Myocyte (in vitro differentiated cells): ENCODE results near the gene EEPD1. TPM values are rescaled to one million over a fixed set of nuclear protein-coding genes. Genes with fewer than 3 reads are reported as not detected.
"Not testable (repeated sequence)": the region's sequence is repeated elsewhere in the genome, so short reads cannot be mapped to it uniquely, and the experiment has no call there.

Experiments used
- DNase-seq: peaks from one replicate; pipeline ENCODE4 v3.0.0-alpha.2; 2012; ENCODE audit warnings: low read depth
- polyA plus RNA-seq: library from polyadenylated mRNA; unstranded; fragments of >200 nt; gene quantifications from one replicate; pipeline ENCODE4 v1.2.1, GENCODE V29; 2012; ENCODE audit warnings: missing spikeins
- total RNA-seq: library from RNA; depleted of rRNA; stranded (reverse); fragments of >200 nt; gene quantifications from 2 replicates; pipeline ENCODE4 v1.2.3, GENCODE V29; 2014

EEPD1 gene
- 4.3 and 5.6 TPM in 2 replicates for total RNA-seq
- 11.0 TPM for polyA plus RNA-seq

DNA sequence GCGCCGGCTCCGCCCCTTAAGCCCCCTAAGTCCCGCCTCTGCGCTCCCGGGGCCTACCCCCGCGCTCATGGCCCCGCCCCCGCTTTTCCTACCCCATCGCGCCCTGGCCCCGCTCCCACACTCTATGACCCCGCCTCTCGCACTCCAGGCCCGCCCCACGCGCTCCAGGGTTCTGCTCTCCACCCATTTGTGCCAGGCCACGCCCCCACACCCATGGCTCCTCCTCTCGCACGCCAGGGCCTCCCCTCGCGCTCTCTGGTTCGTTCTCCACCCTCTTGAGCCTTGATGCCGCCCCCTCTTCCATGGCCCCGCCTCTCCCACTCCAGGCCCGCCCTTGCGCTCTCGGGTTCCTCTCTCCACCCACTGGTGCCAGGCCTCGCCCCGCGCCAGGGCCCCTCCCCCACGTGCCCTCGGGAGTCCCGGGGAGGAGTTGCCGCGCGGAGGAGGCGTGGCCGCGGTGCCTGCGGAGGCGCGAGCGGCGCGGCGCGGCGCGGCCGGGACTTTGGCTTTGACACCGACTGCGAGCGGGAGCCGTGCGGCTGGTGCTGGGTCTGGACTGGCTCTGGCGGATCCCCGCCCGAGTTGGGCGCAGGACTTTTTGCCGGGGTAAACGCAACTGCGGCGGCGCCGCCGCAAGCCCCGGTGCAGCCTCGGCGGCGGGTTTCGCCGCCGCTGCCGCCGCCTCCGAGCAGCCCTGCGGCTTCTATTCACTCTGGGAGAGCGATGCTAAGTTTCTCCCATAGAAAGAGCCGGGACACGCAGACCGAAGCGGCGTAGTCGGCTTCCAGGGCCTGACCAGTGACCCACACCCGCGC, at the start of gene EEPD1:
Gene EEPD1 (plus strand): TSS at position 499 of the 815 bp plus-strand sequence. CDS start 1,071 bp downstream, outside the sequence.
- DNase-seq = peak; percentile 100

DNA sequence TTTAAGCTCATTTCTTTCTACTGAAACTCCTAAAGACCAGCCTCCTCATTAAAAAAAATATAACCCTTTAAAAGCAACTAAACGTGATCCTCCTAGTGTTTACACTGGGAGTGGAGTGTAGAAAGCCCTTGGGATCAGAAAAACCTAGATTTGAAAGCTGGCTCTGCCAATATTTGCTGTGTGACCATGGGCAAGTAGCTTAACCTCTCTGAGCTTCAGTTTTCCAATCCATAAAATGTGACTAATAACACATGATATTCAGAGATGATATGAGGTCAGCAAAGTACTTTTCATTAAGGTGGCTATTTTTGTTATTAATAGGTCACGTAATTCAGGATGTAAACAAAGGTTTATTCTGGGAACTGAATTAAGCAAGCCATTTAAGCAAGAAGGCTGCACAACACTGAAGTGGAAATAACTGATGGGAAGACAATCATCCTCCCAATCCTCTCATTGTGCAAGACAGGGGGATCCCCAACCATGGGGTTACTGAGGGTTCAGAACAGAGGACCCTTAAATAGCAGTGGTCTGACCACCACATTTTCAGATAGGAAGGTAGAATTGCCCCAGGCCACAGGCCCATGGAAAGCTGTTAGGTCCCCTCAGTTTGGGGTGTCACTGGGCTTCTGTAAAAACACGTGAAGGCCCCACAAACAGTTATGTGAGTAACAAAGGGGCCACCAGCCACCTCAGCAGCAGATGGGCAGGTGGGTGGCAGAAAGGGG, 49.1 kb upstream of the EEPD1 start:
- no peak for DNase-seq

DNA sequence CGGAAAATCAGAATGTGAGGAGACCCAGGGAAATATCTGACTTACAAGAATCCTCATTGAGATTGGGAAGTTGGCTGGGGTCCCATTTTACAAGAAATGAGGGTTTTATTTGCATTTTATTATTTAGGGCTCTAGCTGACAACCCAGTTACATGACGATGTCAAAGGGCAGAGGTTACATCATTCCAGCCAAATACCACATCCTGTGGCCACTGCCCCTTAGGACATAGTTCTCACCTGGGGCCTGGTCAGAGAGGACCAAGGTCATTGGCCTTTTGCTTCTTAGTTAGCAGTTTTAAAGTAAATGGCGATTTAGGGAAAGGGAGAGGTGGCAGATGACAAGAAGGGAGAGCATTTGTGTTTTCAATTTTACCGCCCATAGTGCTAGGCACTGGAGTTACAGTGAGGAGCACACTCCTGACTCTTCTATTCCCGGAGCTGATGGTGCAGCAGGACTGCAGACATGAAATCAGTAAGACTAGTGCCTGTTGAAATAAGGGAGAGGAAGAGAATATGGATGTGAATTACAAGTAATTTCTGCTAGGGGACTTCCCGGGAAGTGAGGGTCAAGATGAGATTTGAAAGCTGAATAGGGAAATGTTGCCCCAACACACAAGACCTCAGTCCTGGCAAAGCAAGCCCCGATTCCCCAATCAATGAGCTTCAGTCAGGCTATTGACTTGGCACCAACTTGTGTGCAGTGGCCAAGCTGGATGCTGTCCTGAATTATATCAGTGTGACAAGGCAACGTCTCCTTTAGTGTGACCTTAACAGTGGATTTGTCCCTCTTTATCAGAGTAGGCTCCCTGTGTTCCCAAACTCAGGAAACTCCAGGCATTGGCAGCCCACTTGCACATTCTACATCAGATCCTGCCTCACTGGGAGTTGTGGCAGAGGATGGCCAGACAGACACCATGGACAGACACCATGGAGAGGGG, 45.8 kb upstream of the EEPD1 start:
- not testable (repeated sequence) for DNase-seq

DNA sequence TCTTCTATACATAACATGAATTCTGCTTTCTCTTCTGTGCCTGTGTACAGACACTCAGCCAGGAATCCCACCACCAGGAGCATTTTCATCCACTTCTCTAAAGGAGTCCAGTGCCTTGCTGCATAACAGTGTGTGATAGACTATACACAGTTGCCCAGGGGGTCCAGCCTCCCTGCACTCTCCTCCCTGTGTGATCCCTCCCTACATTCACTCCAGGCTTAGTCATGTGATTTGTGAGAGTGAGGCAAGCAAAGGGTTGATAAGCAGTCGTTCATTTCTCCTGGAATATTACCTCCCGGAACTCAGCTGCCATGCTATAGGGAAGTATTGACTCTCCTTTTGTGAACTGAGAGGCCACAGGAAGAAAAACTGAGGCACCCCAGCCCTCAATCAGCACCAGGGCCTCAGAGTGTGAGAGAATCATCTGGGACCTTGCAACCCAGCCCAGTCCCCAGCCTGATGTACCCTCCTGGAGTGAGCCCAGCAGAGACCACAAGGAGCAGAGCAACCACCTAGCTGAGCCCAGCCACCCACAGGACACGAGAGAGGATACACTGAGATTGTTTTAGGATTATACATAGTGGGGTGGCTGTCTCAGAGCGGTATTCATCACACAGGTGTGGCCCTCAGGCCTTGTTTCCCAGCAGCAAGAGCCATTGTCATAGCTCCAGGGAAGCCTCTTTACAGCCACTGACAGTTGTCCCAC, 45.0 kb upstream of the EEPD1 start:
- no peak for DNase-seq

DNA sequence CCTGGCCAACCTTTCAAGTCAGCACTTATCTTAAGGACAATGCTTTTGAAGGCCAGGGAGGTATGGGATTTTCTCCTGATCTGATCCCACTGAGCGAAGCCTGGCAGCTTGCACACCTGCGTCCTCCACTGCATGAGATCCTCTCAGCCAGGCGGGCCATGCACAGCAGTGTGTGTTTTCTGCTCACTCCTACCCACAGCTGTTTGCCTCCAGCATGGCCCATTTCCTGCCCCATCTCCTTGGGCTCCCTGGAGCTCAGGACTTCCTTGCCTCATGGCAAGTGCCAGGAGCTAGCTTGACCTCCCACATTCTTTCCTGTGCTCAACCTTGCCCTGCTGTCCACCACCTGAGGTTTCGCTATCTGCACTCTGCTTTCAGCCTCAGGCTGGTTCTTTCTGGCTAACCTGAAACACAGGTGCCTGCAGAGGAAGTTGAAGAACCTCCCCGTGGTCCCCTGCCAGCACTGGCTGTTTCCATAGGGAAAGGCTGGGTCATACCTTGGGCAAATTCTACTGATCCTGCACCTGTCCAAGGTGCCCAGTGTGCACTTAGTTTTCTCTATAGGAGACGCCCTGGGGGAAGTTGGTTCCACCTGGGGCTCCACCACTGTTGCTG, 43.9 kb upstream of the EEPD1 start:
- DNase-seq = no peak

DNA sequence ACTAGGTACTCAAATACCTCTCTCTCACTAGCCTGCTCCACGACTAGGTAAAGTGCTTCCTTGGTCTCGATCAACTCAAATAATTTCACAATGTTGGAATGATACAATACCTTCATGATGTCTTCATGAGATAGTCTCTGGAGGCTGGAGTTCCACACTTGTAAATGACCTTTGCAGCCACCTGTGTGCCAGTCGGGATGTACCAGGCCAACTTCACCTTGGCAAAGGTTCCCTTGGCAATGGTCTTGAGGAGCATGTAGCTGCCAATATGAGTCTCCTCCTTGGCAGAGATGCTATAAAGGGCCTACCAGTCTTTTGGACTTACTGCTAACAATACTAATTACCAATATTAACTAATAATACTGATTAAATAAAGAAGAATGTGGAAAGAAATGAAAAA, 42.5 kb upstream of the EEPD1 start:
- DNase-seq = no peak

DNA sequence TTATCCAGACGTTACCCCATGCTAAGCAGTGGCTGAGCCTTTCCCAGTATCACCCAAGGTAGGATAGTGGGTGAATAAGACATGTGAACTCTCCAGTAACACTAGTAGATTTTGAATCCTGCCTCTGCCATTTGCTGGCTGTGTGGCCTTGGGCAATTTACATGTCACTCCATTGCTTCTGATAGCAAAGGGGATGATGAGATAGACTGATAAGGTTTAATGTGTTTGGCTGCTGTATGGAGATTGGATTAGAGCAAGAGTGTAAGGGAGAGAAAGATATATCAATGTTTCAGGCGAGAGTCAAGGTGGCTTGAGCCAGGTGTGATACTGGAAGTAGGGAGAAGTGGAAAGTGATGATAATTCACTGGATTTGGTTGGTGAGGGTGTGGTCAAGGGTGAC, 40.1 kb upstream of the EEPD1 start:
- no peak for DNase-seq

DNA sequence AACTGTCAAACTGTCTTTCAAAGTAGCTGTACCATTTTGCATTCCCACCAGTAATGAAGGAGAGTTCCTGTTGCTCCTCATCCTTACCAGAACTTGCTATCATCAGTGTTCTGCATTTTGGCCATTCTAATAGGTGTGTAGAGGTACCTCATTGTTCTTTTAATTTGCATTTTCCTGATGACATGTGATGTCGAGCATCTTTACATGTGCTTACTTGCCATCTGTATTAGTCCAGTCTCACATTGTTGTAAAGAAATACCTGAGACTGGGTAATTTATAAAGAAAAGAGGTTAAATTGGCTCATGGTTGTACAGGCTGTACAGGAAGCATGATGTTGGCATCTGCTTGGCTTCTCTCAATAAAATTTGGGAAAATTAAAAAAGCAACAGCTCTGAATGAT, 38.7 kb upstream of the EEPD1 start:
- DNase-seq = no peak

DNA sequence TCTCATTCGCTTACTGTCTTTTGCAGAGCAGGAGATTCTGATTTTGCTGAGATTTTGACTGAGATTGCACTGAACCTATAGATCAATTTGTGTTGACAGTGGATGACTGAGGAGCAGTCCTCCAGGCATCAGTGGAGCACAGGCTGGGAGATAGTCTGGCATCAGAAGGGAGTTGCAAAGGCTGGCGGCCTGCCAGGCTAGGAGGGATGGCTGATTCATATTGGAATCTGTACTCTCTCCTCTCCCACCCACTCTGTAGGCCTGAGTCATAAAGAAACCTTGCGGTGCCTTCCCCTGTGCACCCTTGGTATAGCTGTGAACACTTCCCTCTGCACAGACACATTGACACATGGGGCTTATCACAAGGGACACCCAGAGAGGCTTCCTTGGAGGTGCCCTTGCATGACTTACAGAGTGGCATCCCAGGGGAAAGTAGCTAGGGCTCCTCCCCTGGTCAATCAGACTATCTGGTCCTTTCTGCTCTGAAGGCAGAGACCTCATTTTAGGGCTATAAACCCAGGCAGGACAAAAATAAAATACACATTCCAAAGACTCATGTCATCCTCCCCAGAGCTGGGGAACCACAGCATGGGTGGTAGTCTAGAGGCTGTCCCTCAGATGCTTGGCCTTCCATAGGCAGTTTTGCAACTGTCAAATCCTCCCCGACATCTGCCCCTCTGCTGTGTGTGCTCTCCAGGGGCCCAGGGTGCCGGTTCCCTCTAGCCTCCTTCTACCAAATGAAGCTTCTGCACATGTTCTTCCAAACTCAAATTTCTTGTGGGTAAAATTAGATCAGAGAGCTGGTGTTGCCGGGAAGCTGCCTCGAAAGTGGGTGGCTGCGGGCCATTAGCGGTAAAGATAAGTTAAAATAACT, 37.4 kb upstream of the EEPD1 start:
- DNase-seq = peak; percentile 96

DNA sequence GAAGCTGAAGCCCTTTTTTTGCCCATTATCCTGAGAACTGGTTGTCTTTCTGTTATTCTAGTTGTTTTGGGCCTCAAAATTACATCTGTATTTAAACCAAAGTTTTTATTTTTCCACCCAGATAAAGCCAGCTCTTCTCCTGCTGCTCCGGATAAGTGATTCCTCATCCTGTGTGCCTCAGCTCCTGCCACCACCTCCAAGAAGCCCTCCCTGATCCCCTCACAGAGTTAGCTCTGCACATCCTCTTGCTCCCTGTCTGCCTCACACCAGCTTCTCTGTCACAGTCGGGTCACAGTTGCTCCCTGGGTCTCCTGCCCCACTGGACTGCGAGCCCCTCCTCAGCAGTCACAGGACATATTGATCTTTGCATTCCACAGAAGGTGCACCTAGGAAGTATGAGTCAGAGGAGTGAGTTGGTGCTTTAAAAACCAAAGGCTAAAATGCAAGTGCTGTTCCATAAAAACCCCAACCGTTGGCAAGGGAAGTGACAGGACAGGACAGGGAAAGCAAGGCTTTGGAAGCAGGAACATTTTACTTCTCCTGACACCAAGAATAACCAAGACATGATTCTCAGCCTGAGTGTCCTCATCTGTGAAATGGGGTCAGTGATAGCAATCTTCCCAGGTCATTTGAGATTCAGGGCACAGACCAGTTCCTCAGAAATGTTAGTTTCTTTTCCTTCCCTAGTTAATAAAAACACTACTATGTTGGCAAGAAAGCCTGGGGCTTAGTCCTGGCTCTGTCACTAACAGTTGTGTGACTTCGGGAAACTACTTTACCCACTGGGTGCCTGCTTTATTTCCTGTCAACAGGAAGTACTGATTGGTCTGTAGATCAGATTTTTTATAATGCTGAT, 36.5 kb upstream of the EEPD1 start:
- DNase-seq = peak; percentile 42

DNA sequence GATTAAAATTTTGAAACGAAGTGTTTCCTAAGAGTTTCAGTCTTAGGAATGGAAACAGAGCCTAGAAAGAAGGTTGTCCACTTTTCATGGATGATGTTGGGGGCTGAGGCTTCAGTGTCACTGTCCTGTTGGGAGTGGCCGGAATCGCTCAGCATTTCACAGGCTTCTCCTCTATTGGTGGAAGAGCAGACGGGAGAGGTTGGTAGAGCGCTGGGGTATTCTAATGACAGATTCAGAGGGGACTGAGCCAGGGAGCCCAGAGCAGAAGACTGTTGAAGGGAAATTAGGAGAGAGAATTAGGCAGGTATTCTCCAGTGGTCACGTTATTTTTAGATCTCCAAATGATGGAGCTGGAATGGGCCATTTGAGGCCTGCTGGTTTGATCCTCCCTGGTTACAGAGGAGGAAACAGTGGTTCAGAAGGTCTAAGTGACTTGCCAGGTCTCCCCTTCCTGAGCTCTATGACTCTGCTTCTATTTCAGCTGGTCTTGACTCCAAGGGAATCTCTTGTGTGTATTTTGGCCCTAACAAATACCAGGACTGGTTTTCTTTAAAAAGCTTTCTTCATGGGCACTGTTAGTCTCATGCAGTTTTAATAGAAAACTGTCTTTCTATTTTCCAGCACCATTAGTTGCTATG, 35.7 kb upstream of the EEPD1 start:
- peak; percentile 71 for DNase-seq

DNA sequence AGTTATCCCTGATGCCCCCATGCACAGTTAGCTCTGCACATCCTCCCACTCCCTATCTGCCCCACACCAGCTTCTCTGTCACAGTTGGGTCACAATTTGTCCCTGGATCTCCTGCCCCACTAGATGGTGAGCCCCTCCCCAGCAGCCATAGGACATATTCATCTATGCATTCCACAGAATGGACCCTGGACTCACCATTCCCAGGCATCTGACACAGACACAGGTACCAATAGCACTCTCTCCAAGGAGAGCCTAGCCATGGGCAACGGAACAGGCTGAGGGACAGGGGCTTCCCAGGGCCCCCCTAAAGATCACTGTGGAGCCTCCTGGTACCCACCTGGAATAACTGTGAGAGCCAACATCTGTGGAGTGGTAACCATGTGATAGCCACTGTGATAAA, 34.7 kb upstream of the EEPD1 start:
- no peak for DNase-seq

DNA sequence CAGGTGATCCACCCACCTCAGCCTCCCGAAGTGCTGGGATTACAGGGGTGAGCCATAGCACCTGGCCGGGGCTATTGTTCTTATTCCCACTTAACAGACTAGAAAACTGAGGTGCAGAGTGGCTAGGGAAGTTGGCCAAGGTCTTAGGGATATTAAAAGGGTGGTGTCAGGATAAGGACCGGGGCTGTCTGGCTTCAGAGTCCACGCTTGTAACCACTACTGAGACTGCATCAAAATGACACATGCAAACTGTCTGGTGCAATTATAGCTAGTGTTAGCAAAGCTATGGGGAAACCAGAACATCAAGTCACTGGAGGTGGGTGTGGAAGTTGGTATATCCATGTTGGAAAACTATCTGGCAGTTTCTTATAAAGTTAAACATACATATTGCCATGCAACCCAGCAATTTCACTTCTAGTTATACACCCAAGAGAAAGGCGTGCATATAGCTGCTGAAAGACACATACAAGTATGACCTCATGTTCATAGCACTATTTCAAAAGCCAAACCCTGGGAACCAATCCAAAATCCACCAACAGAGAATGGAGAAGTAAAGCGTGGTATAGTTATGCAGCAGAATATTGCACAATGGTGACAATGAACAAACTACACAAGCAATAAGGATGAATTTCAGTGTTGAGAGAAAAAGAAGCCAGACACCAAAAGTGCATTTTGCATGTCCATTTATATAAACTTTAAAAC, 33.9 kb upstream of the EEPD1 start:
- peak; percentile 82 for DNase-seq

DNA sequence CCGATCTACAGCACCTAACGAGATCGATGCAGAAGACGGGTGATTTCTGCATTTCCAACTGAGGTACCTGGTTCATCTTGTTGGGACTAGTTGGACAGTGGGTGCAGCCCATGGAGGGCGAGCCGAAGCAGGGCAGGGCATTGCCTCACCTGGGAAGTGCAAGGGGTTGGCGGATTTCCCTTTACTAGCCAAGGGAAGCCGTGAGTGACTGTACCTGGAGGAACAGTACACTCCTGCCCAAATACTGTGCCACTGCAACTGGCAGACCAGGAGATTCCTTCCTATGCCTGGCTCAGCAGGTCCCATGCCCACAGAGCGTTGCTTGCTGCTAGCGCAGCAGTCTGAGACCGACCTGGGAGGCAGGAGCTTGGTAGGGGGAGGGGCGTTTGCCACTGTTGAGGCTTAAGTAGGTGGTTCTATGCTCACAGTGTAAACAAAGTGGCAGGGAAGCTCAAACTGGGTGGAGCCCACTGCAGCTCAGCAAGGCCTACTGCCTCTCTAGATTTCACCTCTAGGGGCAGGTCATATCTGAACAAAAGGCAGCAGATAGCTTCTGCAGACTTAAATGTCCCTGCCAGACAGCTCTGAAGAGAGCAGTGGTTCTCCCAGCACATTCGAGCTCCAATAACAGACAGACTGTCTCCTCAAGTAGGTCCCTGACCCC, 32.9 kb upstream of the EEPD1 start:
- not testable (repeated sequence) for DNase-seq

DNA sequence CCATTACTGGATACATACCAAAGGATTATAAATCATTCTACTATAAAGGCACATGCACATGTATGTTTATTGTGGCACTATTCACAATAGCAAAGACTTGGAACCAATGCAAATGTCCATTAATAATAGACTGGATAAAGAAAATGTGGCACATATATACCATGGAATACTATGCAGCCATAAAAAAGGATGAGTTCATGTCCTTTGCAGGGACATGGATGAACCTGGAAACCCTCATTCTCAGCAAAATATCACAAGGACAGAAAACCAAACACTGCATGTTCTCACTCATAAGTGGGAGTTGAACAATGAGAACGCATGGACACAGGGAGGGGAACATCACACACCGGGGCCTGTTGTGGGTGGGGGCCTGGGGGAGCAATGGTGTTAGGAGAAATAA, 27.4 kb upstream of the EEPD1 start:
- not testable (repeated sequence) for DNase-seq

DNA sequence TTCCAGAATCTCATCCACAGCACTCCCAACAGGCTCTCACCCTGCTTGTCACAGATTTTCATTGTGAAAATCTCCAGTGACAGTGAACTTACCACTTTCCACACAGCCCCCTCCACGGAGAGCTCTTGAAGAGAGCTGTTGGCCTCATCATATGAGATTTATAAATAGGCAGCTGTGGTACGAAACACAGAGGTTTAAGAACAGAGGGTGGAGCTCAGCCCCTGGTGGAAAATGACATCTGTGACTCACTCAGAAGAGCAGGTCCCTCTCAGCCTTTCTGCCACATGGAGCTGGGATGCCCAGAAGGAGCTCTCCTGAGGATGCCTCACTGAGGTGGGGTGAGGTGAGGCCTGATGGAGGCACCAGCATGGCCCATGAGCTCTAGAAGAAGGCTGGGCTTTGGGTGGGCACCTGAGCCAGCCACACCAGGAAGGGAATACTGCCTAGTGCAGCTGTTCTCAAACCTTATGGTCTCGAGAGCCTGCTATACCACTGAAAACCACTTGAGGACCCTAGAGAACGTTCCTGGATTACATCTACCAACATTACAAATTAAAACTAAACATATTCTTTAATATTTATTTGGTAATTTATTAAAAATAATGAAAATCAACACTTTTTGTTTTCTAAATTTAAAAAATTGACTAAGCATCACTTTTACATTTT, 25.8 kb upstream of the EEPD1 start:
- DNase-seq = peak; percentile 68
